Prostate gland (tissue), 2 donors: ENCODE measurements around the gene KANTR. TPM values are rescaled to one million over a fixed set of nuclear protein-coding genes. Genes with fewer than 3 reads are reported as not detected.
A peak's percentile ranks its signal among the peaks of the same experiment; 100 is the strongest.

Source experiments
- DNase-seq: peaks from one replicate; pipeline ENCODE4 v3.0.0-alpha.2; 2019; ENCODE audit warnings: low spot score
- H3K27ac ChIP-seq, 2 donors: fragments of 200-600 bp; sonication (generic); 2 replicates each; pipeline ENCODE4 v1.5.1; 2017 to 2019
- H3K27me3 ChIP-seq: fragments of 200-600 bp; sonication (generic); replicated peaks from 2 replicates; pipeline ENCODE4 v1.5.1; 2019; ENCODE audit not compliant: insufficient read depth
- H3K36me3 ChIP-seq, 2 donors: fragments of 200-600 bp; sonication (generic); 1 replicate in 1 of 2; 2 replicates in 1 of 2; pipeline versions ENCODE4 v1.5.1 to v1.8.1; 2017 to 2019
- H3K4me1 ChIP-seq: fragments of 200-600 bp; sonication (generic); replicated peaks from 2 replicates; pipeline ENCODE4 v1.5.1; 2019
- H3K4me3 ChIP-seq, 2 donors: fragments of 200-600 bp; sonication (generic); 2 replicates each; pipeline ENCODE4 v1.5.1; 2017 to 2019
- H3K9me3 ChIP-seq: fragments of 200-600 bp; sonication (generic); 2 replicates; pipeline ENCODE4 v1.5.1; 2017
- POLR2A ChIP-seq: fragments of 450-650 bp; IDR thresholded peaks from one replicate; pipeline ENCODE4 v1.6.1; 2016; ENCODE audit warnings: antibody characterized with exemption, mild to moderate bottlenecking
- POLR2AphosphoS5 ChIP-seq: sonication (generic); formaldehyde crosslinking; IDR thresholded peaks from one replicate; pipeline ENCODE4 v1.6.1; 2017; ENCODE audit warnings: antibody characterized with exemption
- WGBS: methylation state at CpG from one replicate; pipeline ENCODE4 v1.1.5; 2018; 5-methylcytosine and 5-hydroxymethylcytosine counted together
- intact Hi-C: fragments of 100-400 bp; cut with DNase I; formaldehyde crosslinking; loops from one replicate; pipeline ENCODE4 v1.14.2; 2022
- total RNA-seq, 2 donors: library from RNA; depleted of rRNA; stranded (reverse); fragments of >200 nt; gene quantifications; one replicate each; pipeline ENCODE4 v1.1.0, GENCODE V29; 2016
- TF ChIP-seq, protein P1 (sequence below), 4 experiments: fragments of 200-600 bp in 2 of 4; fragments of 450-650 bp in 2 of 4; sonication (generic) in 2 of 4; IDR thresholded peaks; 1 replicate in 3 of 4; 2 replicates in 1 of 4; pipeline ENCODE4 v1.5.1; 2016 to 2019; ENCODE audit warnings: antibody characterized with exemption in 4 of 4, mild to moderate bottlenecking in 2 of 4, moderate library complexity in 2 of 4

The KANTR gene
- total RNA-seq, 2 donors from 2014 or later = 11.5 to 27.9 TPM

- peak overlapping the region; percentile 84 for H3K27ac ChIP-seq
- DNase-seq = peak; percentile 66
- H3K4me3 ChIP-seq = peak overlapping the region; percentile 50 to 54
- 1% methylated on average over 16 of the region's 16 CpGs for WGBS
- intact Hi-C loops = no loop called here
- H3K27me3 ChIP-seq = no peaks in the 10 kb centered on the region
- no peaks in the 10 kb centered on the region for H3K9me3 ChIP-seq
- no peaks in the 10 kb centered on the region for H3K36me3 ChIP-seq
- H3K4me1 ChIP-seq = no peaks in the 10 kb centered on the region
- TF ChIP-seq, protein P1, sequence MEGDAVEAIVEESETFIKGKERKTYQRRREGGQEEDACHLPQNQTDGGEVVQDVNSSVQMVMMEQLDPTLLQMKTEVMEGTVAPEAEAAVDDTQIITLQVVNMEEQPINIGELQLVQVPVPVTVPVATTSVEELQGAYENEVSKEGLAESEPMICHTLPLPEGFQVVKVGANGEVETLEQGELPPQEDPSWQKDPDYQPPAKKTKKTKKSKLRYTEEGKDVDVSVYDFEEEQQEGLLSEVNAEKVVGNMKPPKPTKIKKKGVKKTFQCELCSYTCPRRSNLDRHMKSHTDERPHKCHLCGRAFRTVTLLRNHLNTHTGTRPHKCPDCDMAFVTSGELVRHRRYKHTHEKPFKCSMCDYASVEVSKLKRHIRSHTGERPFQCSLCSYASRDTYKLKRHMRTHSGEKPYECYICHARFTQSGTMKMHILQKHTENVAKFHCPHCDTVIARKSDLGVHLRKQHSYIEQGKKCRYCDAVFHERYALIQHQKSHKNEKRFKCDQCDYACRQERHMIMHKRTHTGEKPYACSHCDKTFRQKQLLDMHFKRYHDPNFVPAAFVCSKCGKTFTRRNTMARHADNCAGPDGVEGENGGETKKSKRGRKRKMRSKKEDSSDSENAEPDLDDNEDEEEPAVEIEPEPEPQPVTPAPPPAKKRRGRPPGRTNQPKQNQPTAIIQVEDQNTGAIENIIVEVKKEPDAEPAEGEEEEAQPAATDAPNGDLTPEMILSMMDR (IDR thresholded peaks at IDR 0.05) = peak in 3 of 4 experiments; percentile 52 to 63 (median 59)
- TF ChIP-seq POLR2AphosphoS5 = no peak
These were observed 726 bp upstream of the KANTR start for GRCh38 chrX:53093177-53093655.

DNA sequence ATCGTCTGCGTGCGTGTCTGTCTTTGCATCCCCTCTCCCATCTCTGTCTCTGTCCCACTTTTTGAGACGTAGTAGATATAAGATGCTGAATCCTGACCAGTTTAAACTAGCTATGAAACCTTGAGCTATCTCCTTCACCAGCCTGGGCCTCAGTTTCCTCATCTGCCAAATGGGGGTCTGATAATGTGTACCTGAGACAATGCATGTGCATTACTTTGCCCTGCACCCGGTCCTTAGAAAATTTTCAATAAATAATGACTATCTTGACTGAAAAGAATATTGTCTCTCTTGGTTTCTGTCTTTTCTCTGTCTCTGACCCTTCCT, 602 bp downstream of the KANTR start:
- Histone ChIP-seq H3K36me3 (no peaks in the 10 kb centered on the region), H3K27ac (peak overlapping the region; percentile 84), H3K27me3 (no peaks in the 10 kb centered on the region), H3K9me3 (no peaks in the 10 kb centered on the region), H3K4me3 (peak overlapping the region; percentile 50 to 54), H3K4me1 (no peaks in the 10 kb centered on the region)
- intact Hi-C loops = no loop called here
- 0% methylated on average over 5 of the region's 5 CpGs for WGBS
- DNase-seq = no peak
- no peak for TF ChIP-seq POLR2A
- TF ChIP-seq, protein P1 (IDR thresholded peaks at IDR 0.05) = no peak
- TF ChIP-seq POLR2AphosphoS5 = no peak

DNA sequence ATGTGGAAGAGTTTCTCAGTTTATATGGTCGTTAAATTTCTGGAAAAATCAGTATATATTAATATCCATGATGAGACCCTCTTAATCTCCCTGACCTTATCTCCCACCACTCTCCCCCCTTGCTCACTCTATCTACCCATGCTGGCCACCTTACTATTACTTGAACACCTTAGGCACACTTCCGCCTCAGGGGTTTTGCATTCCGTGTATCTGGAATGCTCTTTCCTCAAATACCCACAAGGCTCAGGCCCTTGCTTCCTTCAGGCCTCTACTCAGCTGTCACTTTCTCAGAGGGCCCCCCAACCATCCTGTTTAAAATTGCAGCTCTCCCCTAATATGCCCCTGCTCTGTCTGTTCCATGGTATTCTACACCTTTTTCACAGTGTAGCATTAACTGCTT, 1.9 kb downstream of the KANTR start:
- 74% methylated on average over 3 of the region's 3 CpGs for WGBS
- no peaks in the 10 kb centered on the region for H3K4me1 ChIP-seq
- H3K9me3 ChIP-seq = no peaks in the 10 kb centered on the region
- H3K27ac ChIP-seq = no peak overlapping the region
- intact Hi-C loops = no loop called here
- no peak for DNase-seq
- TF ChIP-seq, protein P1 (IDR thresholded peaks at IDR 0.05) = no peak
- TF ChIP-seq POLR2A (no peak), POLR2AphosphoS5 (no peak)
- no peaks in the 10 kb centered on the region for H3K36me3 ChIP-seq
- no peak overlapping the region for H3K4me3 ChIP-seq
- no peaks in the 10 kb centered on the region for H3K27me3 ChIP-seq

DNA sequence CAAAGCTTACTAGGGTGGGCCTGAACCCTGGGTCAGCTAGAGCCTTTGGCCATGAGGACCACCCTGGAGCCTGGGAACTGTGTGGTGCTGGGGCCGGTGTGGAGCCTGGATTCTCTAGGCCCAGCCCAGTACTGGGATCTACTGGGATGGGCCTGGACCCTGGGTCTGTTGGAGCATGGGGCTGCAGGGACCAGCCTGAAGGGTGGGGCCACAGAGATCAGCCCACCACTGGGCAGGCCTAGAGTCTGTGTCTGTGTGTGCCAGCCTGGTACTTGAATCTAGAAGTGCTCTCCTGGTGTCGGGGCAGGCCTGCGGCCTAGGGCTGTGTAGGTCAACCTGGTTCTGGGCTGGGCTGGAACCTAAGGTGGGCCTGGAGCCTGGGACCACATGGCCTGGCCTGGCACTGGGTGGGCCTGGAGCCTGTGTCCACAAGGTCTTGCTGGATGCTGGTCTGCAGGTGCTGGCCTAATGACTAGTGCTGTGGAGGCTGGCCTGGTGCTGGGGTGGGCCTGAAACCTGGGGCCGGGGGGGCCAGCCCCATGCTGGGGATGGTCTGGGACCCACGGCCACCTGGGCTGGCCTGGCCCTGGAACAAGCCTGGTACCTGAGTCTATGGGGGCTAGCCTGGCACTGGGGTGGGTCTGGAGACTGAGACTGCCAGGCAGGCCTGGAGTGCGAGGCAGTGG, 21.1 kb downstream of the KANTR start:
- no peaks in the 10 kb centered on the region for H3K27me3 ChIP-seq
- no peak for DNase-seq
- H3K9me3 ChIP-seq = no peaks in the 10 kb centered on the region
- H3K27ac ChIP-seq = peak overlapping the region in 1 of 2 donors; percentile 35
- no peak overlapping the region for H3K4me3 ChIP-seq
- H3K4me1 ChIP-seq = no peaks in the 10 kb centered on the region
- TF ChIP-seq POLR2AphosphoS5 (no peak), POLR2A (no peak)
- TF ChIP-seq, protein P1 (IDR thresholded peaks at IDR 0.05) = no peak
- 91% methylated on average over 4 of the region's 6 CpGs for WGBS
- H3K36me3 ChIP-seq = no peaks in the 10 kb centered on the region
- intact Hi-C loops = no loop called here

- DNase-seq = no peak
- no peaks in the 10 kb centered on the region for H3K27me3 ChIP-seq
- H3K4me3 ChIP-seq = no peak overlapping the region
- TF ChIP-seq, protein P1 (IDR thresholded peaks at IDR 0.05) = no peak
- TF ChIP-seq POLR2A = no peak
- TF ChIP-seq POLR2AphosphoS5 = no peak
- no peaks in the 10 kb centered on the region for H3K36me3 ChIP-seq
- no peaks in the 10 kb centered on the region for H3K4me1 ChIP-seq
- H3K27ac ChIP-seq = peak overlapping the region; percentile 35 to 51
- WGBS = 65% methylated on average over 1 of the region's 2 CpGs
- intact Hi-C loops = no loop called here
- H3K9me3 ChIP-seq = no peaks in the 10 kb centered on the region
These were observed 21.6 kb downstream of the KANTR start for GRCh38 chrX:53115550-53115874.
